ENCODE data around the gene SPDYE1.
A peak's percentile ranks its signal among the peaks of the same experiment; 100 is the strongest.
"Not testable (repeated sequence)": the region's sequence is repeated elsewhere in the genome, so short reads cannot be mapped to it uniquely, and the experiment has no call there.

The SPDYE1 gene

DNA sequence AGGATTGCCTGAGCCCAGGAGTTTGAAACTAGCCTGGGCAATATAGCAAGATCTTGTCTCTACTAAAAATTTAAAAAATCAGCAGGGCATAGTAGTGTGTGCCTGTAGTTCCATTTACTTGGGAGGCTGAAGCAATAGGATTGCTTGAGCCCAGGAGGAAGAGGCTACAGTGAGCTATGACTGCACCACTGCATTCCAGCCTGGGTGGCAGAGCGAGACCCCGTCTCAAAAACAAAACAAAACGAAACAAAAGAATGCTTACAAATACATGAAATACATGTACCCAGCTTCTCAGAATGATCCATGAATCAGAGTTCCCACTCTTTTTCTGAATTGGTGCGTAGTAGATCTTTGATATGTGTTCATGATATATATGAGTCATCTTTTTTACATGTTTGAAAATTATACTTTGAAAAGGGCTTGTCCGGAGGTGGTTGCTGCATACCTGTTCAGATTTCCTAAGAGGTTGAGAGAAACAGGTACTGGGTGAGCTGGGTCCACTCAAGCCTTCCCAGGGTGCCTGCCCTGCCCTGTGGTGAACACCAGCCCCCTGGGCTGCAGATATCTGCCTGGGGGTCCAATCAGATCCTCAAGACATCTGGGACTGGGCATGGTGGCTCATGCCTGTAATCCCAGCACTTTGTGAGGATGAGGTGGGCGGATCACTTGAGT is 25.2 kb downstream of the SPDYE1 start:
- in situ Hi-C loops (cut with MboI; ENCODE audit: low sequenced_read_pairs); H3K27me3 ChIP-seq (ENCODE audit: low read depth); DNase-seq (ENCODE audit: low spot score in 2 of 2); H3K4me1 ChIP-seq; H3K36me3 ChIP-seq (replicated peaks); H3K4me3 ChIP-seq; H3K9me3 ChIP-seq: not testable (repeated sequence)

DNA sequence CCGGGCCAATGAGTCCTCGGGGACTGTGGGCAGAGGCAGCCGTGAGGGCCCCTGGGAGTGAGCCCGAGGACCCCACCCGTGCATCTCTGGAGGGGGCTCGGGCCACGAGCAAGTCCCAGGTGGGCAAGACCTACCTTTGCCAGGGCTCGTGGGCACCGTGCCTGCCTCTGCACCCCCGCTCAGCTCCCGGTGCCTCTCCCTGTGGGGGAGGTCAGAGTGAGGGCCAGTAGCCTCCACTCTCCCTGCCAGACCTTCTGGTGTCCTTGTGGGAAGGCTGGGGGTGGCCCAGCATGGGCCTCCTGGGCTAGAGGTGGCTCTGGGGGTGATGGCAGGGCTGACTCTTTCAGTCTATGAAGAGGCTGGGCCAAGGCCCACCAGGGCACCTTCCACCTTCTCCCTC is 31.7 kb downstream of the SPDYE1 start:
- DNase-seq (ENCODE audit: low spot score in 2 of 2); H3K9me3 ChIP-seq; in situ Hi-C loops (cut with MboI; ENCODE audit: low sequenced_read_pairs): not testable (repeated sequence)

DNA sequence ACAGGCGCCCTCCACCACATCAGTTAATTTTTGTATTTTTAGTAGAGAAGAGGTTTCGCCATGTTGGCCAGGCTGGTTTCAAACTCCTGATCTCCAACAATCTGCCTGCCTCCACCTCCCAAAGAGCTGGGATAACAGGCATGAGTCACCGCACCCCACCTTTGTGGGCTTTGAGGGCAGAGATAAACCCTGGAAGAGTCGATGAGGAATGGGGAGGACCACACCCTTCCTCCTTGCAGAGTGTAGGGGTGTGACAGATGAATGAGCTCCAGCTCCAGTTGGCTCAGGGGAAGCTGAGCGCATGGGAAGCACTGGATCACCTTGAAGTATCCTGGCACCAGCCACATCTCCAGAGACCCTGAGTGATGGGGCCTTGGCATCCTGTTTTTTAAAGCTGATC is 32.3 kb downstream of the SPDYE1 start:
- H3K4me3 ChIP-seq; H3K36me3 ChIP-seq (replicated peaks); H3K9me3 ChIP-seq; DNase-seq (ENCODE audit: low spot score in 2 of 2); in situ Hi-C loops (cut with MboI; ENCODE audit: low sequenced_read_pairs); H3K27me3 ChIP-seq (ENCODE audit: low read depth); H3K4me1 ChIP-seq: not testable (repeated sequence)

More for the DNA sequence above, 31.7 kb downstream of the SPDYE1 start:
- H3K4me3 ChIP-seq; H3K27me3 ChIP-seq (ENCODE audit: low read depth); H3K4me1 ChIP-seq; H3K36me3 ChIP-seq (replicated peaks): not testable (repeated sequence)

DNA sequence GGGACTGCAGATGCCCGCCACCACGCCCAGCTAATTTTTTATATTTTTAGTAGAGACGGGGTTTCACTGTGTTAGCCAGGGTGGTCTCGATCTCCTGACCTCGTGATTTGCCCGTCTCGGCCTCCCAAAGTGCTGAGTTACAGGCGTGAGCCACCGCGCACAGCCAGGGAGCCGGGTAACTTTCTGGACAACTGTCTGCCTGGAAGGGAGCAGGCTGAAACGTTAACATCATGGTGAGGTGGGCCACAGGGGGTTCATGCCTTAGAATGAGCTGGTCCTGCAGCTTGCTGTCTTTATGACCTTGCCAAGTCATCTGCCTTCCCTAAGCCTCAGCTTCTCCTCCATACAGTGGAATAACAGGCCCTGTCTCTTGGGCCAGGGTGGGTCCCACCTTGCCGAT is 33.6 kb downstream of the SPDYE1 start:
- H3K9me3 ChIP-seq; H3K4me3 ChIP-seq; H3K36me3 ChIP-seq (replicated peaks); H3K4me1 ChIP-seq; DNase-seq (ENCODE audit: low spot score in 2 of 2); in situ Hi-C loops (cut with MboI; ENCODE audit: low sequenced_read_pairs); H3K27me3 ChIP-seq (ENCODE audit: low read depth): not testable (repeated sequence)

DNA sequence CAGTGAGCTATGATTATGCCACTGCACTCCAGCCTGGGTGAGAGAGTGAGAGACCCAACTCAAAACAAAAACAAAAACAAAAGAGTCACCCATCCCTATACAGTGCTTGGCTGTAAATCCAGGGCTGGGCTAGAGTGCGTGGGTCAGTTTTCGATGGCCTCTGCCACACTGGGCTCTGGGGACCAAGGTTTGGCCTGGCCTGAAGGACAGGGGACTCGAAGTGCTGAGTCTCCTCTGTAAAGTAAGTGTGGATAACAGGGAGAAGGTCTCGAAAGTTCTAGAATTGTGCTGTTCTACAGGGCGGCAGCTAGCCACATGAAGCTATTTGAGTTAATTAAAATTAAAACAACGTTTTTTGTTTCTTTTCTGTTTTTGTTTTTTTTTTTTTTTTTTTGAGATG is 34.3 kb downstream of the SPDYE1 start:
- H3K27me3 ChIP-seq (ENCODE audit: low read depth); H3K4me1 ChIP-seq; in situ Hi-C loops (cut with MboI; ENCODE audit: low sequenced_read_pairs); DNase-seq (ENCODE audit: low spot score in 2 of 2); H3K36me3 ChIP-seq (replicated peaks); H3K4me3 ChIP-seq; H3K9me3 ChIP-seq: not testable (repeated sequence)

DNA sequence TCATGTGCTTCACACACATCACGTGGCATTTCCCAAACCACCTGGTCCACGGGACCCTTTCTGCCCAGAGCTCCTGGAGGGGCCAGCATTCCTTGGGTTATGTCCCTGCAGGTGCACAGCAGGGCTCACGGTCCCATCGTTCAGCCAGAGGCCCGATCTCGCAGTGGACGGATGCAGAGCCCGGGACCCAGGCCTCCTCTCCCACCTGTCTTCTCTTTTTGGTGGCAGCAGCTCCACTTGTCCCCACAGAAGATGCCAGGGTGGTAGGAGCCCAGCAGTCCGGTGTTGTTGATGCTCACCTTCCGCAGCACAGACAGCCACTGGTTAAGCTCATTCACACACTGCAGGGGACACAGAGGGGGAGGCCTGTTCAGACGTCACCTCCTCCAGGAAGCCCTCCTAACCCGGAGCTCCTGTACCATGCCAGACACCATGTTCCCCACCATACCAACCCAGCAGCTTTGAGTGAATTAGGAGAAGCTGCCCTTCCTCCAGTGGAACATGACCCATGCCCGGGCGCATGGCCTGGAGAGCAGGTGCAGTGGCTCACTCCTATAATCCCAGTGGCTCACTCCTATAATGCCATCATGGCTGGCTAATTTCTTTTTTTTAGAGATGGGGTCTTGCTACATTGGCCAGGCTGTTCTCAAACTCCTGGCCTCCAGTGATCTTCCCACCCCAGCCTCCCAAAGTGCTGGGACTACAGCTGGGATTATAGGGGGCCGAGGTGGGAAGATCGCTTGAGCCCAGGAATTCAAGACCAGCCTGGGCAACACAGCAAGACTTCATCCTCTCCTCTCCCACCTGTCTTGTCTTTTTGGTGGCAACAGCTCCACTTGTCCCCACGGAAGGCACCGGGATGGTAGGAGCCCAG is 36.5 kb downstream of the SPDYE1 start:
- DNase-seq (ENCODE audit: low spot score in 2 of 2); H3K27me3 ChIP-seq (ENCODE audit: low read depth); H3K36me3 ChIP-seq (replicated peaks); H3K9me3 ChIP-seq; H3K4me1 ChIP-seq; H3K4me3 ChIP-seq; in situ Hi-C loops (cut with MboI; ENCODE audit: low sequenced_read_pairs): not testable (repeated sequence)

DNA sequence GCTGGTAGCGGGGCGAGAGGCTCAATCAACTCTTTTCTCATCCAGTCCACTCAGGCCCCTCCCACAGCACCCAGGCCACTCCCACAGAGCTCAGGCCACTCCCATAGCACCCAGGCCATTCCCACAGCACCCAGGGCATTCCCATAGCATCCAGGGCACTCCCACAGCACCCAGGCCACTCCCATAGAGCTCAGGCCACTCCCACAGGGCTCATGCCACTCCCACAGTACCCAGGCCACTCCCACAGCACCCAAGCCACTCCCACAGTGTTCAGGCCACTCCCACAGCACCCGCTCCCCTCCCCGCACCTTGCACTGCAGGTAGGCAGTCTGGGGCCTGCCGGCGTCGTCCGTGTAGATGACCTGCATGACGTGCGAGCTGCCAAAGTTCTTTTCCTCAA is 38.7 kb downstream of the SPDYE1 start:
- not testable (repeated sequence) for H3K9me3 ChIP-seq

DNA sequence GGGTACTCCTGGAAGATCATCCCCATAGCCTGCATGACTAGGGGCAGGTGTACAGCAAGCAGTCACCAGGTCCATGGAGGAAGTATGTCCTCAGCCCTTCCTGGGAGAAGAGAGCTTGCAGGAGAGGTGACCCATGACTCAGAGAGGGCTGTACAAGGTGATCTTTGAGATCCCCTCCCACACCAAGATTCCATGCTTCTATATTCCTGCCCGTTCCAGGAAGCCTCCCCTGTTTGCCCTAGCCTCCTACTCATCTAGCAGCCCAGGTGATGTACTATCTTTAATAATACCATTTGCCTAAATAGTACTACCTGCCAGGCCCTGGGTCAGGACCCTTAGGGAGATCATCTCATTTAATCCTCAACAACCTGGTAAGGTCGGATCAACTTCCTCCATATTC is 40.3 kb downstream of the SPDYE1 start:
- H3K36me3 ChIP-seq (replicated peaks); in situ Hi-C loops (cut with MboI; ENCODE audit: low sequenced_read_pairs): not testable (repeated sequence)

More for the DNA sequence above, 38.7 kb downstream of the SPDYE1 start:
- in situ Hi-C loops (cut with MboI; ENCODE audit: low sequenced_read_pairs); H3K4me1 ChIP-seq; H3K36me3 ChIP-seq (replicated peaks); H3K27me3 ChIP-seq (ENCODE audit: low read depth); H3K4me3 ChIP-seq: not testable (repeated sequence)
- DNase-seq (ENCODE audit: low spot score in 2 of 2) = peak in 1 of 2 experiments; percentile 54

DNA sequence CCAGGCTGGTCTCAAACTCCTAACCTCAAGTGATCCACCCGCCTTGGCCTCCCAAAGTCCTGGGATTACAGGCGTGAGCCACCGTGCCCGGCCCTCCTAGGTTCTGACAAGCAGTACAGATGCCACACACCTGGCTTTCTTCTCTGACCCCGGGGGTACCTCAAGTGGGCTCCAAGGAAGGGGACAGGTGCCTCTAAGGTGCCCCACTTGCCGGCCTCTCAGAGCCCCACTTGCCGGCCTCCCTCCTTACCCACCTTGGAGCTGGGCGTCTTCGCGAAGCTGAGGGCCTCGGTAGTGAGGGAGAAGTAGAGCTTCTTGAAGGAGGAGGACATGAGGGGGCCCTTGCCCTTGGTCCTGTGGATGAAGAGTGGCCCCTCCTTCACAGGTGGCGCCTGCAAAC is 40.9 kb downstream of the SPDYE1 start:
- H3K4me3 ChIP-seq; H3K27me3 ChIP-seq (ENCODE audit: low read depth); in situ Hi-C loops (cut with MboI; ENCODE audit: low sequenced_read_pairs); DNase-seq (ENCODE audit: low spot score in 2 of 2); H3K4me1 ChIP-seq; H3K9me3 ChIP-seq; H3K36me3 ChIP-seq (replicated peaks): not testable (repeated sequence)

More for the DNA sequence above, 40.3 kb downstream of the SPDYE1 start:
- H3K27me3 ChIP-seq (ENCODE audit: low read depth); H3K4me3 ChIP-seq; H3K9me3 ChIP-seq; DNase-seq (ENCODE audit: low spot score in 2 of 2); H3K4me1 ChIP-seq: not testable (repeated sequence)

DNA sequence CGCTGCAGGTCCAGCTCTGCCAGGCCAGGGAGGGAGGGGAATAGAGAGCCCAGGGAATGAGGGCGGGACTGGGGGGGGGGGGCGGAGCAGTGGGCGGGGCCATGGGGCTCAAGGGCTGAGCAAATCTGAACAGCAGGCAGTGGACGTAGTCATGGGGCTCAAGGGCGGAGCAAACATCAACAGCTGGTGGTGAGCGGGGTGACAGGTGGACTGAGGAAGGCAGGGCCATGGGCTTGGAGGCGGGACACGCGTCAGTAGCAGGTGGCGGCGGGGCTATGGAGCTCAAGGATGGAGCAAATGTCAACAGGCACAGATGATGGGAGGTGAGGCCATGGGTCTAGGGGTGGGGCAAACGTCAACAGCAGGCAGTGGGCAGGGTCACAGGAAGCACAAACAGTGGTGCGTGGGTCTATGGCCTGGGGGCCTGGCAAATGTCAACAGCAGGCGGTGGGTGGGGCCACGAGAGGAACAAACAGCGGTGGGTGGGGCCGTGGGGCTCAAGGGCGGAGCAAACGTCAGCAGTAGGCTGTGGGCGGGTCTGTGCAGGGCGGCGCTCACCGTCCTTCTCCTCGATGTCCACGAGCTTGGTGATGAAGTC is 41.4 kb downstream of the SPDYE1 start:
- H3K27me3 ChIP-seq (ENCODE audit: low read depth); H3K4me1 ChIP-seq; in situ Hi-C loops (cut with MboI; ENCODE audit: low sequenced_read_pairs); H3K36me3 ChIP-seq (replicated peaks); H3K9me3 ChIP-seq; H3K4me3 ChIP-seq: not testable (repeated sequence)
- DNase-seq (ENCODE audit: low spot score in 2 of 2) = peak in 1 of 2 experiments; percentile 68

DNA sequence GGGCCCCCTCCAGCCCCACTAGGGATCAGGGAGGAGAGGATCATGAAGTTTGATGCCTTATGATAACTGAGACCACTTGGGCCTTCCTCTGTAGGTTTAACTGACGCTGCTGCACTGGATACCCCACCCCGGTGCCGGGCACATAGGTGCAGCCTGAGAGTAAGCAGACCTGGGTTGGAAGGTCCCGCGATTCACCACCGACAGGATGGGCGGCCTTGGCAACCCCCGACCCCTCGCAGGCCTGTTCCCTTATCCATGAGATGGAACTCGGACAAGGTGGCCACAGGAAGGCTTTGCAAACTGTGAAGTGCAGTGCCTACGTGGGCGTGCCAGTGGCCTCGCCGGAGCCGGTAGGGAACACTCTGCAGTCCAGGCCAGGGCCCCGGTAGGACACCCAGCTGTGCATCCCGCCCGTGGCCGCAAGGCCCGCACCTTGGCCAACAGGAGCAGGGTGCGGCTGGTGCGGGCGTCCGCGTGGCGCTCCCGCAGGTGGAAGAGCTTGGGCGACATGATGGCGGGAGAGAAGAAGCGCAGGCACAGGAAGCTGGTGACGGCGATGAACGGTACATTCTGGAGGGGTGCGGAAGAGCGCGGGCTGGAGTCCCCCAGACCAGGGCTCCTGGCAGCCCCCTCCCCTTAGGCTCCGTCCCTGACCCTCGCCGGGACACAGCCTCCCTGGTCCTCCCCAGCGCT is 42.2 kb downstream of the SPDYE1 start:
- H3K36me3 ChIP-seq (replicated peaks); H3K4me1 ChIP-seq; in situ Hi-C loops (cut with MboI; ENCODE audit: low sequenced_read_pairs); H3K4me3 ChIP-seq; DNase-seq (ENCODE audit: low spot score in 2 of 2); H3K27me3 ChIP-seq (ENCODE audit: low read depth); H3K9me3 ChIP-seq: not testable (repeated sequence)

DNA sequence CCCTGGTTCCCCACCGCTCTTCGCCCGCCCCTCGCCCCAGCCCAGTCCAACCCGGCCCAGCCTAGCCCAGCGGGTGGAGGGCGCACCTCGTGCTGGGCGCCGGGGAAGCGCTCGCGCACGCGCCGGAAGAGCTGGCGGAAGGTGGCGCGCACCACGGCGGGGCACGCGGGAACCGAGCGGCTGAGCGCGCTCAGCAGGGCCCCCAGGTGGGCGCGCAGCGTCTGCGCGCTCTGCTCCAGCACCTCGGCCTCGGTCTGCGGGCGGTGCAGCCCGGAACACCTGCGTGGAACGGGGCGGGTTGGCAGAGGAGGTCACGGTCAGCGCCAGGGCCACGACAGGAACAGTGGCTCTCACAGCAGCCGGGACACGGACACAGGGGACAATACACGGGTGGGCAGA is 42.8 kb downstream of the SPDYE1 start:
- DNase-seq (ENCODE audit: low spot score in 2 of 2); in situ Hi-C loops (cut with MboI; ENCODE audit: low sequenced_read_pairs); H3K36me3 ChIP-seq (replicated peaks); H3K9me3 ChIP-seq; H3K4me3 ChIP-seq; H3K4me1 ChIP-seq; H3K27me3 ChIP-seq (ENCODE audit: low read depth): not testable (repeated sequence)

DNA sequence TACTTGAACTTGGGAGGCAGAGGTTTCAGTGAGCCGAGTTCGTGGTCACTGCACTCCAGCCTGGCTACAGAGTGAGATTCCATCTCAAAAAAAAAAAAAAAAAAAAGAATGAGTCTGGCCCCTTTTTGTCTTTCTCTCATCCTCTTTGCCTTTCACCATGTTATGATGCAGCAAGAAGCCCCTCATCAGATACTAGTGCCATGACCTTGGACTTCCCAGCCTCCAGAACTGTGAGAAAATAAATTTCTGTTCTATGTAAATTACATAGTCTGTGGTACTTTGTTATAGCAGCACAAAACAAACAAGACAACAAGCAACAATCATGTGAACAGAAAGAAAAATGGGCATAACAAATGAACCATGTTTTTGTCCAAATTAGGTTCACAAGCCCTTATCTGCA is 44.5 kb downstream of the SPDYE1 start:
- H3K4me3 ChIP-seq = no peak overlapping the region
- H3K4me1 ChIP-seq = peaks cover 7% of the 10 kb centered on the region
- no peaks in the 10 kb centered on the region for H3K9me3 ChIP-seq
- no peaks in the 10 kb centered on the region for H3K27me3 ChIP-seq (ENCODE audit: low read depth)
- DNase-seq (ENCODE audit: low spot score in 2 of 2) = no peak
- H3K36me3 ChIP-seq (replicated peaks) = peaks cover 11% of the 10 kb centered on the region
- in situ Hi-C loops (cut with MboI; ENCODE audit: low sequenced_read_pairs) = no loop called here

DNA sequence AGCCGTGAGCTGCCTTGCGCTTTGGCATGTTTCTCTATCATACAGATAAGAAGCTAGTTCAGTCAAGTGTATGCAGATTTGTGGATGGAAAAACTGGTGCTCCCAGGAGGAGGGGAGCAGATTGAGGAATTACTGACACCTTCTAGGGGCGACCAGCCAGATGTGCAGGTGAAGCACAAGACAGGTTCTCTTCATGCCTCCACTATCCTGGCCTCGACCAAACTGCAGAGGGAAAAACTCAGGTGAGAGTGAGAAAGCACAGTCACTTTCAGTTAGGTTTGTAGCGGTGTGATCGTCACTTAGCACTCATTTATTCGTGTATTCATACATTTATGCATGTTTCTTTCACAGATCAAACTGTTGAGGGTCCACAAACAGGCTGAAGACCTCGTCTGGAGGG is 46.2 kb downstream of the SPDYE1 start:
- DNase-seq (ENCODE audit: low spot score in 2 of 2) = no peak
- Histone ChIP-seq H3K27me3 (ENCODE audit: low read depth) (no peaks in the 10 kb centered on the region), H3K4me3 (peak overlapping the region; percentile 86), H3K9me3 (no peaks in the 10 kb centered on the region), H3K36me3 (replicated peaks) (peaks cover 19% of the 10 kb centered on the region), H3K4me1 (peaks cover 7% of the 10 kb centered on the region)
- in situ Hi-C loops (cut with MboI; ENCODE audit: low sequenced_read_pairs) = no loop called here

All from HAP-1 (cell line).